HG03097 (cell line): Measurements from ENCODE around the gene KIAA1958.
"Not testable (repeated sequence)": the region's sequence is repeated elsewhere in the genome, so short reads cannot be mapped to it uniquely, and the experiment has no call there.

Experiments used
- ATAC-seq: cut with Tn5 transposase; IDR thresholded peaks from one replicate; pipeline ENCODE4 v1.9.1; 2021; ENCODE audit not compliant: unreplicated experiment, low FRiP score

KIAA1958 gene

DNA sequence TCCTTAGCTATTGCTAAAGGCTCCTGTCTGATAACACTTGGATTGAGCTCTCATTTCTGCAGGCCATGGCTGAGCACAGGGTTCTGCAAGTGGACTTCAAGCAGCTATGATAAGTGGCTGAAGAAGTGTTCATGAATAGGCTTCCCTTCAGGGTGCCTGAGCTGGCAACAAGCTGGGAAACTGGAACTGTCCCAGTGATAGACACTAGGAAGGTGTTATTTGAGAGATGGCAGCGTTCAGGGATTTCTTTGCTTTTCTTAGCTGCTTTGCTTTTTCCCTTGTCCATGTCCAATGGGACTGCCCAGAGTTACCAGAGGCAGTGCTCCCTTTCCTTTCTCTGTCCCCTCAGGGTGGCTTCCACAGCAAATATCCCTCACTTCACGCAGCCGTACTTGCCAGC is 155.5 kb downstream of the KIAA1958 start:
- no peak for ATAC-seq

DNA sequence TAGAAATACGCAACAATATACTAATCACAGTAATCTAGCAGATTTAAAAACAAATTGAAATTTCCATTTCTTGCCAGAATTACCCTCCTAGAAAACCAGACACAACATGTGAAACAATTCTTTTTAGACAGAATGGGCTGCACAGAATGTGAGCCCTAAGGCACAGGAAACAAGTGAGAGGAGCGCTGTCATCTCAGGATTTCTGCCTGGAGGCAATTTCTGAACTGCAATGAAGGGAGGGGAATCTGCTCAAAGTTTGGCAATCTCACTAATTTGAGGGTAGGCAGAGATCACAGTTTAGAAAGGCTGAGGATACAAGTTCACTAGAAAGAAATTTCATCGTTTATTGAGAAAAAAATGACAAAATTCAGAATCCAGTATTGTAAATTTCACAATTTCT is 161.0 kb downstream of the KIAA1958 start:
- no peak for ATAC-seq

DNA sequence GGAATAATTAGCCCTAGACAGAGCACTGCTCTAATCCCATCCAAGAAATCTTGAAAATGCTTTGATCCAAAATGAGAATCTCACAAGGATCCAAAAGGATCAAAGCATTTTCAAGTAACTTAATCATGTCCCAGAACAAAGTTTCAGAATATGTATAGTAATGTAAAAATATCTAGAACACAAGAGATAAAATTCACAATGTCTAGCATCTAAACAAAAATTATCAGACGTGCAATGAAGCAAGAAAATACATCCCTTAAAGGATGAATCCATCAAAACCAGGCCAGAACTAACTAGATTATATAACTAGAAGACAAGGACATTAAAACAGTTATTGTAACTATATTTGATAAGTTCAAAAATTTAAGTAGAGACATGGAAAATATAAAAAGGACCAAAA is 162.0 kb downstream of the KIAA1958 start:
- no peak for ATAC-seq

DNA sequence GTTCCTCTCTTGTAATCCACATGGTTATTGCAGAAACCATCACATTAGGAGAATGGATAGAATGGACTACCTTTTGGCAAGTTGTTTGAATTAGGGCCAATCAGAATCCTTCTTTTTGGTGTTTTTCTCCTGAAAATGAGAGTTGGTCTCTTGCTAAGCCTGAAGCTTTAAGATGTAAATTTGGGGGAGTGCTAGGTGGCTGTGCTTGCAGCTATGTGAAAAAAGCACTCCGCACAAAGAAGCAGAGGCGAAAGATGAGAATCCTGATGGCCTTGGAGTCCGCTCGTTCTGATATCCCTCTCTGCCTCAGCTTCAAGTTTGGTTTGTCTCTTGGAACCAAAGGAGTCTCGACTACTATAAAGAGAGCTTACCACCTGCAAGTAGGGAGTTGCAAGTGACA is 167.7 kb downstream of the KIAA1958 start:
- no peak for ATAC-seq

DNA sequence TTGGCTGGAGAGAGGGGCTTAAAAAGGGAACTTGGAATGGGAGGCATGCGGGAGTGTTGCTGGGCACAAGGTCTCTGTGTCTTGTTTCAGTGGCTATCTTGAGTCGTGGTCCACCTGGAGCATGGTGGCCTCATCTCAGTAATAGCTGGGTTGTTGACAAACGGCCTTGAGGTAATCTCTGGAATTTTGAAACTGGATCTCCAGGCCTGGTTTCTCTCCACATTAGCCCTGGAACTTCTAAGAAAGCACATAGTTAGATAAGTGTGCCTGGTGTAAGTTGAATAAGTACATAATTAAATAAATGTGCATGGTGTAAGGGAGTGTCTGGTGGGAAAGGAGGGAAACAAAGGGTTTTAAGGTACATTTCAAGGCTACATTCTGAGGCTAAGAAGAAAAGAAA is 169.0 kb downstream of the KIAA1958 start:
- no peak for ATAC-seq

DNA sequence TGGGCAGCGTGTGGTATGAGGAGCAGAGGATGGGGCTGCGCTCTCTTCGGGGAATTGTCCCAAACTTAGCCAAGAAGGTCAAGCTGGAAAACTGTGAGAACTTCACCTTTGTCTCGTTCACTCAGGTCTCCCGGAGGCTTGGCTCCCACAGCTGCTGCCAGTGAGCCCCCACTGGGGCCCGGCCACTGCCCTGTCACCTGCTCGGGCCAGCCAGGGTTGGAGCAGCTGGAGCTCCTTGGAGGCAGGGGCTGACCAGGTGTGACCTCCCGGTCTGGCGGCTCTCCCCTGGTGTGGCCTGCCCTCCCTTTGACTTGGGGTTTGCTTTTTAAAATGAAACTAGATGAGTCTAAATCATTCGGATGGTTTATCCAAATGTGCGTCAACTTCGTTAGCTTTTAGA is 173.3 kb downstream of the KIAA1958 start:
- ATAC-seq: no peak

DNA sequence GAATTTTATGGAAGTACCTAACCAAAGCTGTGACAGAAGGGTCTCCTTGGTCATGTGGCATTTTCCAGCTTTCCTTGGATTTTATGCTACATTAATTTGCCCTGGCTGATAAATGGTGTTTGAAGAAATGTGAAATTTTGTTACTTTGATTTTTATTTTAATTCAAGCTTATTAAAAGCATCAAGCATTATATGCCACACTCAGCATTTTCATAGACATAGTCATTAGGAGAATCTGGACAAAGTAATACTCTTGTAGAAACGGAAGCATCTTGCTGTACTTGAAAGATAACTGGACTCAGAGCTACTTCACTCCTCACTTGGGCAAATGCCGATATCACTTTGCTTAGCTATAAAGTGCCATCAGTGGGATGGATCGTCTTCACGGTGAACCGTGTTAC is 177.1 kb downstream of the KIAA1958 start:
- ATAC-seq: no peak

DNA sequence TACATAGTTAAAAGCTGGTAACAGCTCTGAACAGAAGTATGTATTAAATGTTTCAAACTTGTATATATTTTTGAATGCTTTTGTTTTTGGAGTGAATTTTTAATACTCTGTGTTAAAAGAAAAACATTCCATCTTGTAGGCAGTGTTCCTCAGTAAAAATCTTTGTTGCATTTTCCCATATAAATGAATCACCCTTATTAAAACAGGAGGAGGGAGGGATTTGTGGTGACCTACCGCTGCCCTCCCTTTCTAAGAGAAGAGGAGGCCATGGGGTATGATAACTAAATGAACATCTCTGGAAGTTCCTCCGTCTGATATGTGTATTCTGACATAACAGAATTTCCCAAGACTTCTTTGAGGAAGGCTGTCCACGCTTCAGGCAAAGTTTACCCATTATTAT is 177.9 kb downstream of the KIAA1958 start:
- no peak for ATAC-seq

DNA sequence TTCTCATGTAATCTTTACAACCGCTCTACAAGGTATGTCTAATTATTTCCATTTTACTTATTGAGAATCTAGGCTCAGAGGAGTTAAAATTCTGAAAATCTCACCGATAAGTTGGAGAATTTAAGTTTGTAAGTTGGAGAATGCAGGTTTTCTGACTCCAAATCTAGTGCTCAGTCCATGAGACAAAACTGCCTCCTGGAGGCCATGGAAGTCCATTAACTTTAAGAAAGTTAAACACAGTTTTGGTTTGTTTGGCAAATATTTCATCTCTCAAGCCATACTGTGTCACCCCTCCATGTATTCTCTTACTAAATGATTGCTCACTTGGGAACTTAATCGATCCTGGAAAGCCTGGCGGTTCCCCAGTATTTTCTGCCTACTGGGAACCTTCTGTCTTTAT is 178.7 kb downstream of the KIAA1958 start:
- ATAC-seq: no peak

DNA sequence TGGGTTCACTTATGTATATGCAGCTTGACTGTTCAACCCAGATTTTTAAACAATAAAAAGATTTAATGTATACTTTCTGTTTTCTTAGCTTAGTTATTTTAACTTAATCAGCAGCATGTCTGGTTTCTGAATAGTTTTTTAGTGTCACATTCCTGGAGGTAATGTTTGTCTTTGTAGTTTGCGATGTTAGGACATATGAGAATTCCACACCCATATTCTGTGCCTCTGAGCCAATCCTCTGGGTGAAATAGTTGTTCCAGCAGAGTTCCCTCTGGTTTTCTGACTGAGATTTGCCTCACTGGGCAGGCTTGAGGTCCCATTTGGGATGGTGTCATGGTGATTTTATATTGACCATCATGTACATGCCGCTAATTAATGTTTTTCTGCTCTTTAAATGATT is 182.7 kb downstream of the KIAA1958 start:
- ATAC-seq: no peak

DNA sequence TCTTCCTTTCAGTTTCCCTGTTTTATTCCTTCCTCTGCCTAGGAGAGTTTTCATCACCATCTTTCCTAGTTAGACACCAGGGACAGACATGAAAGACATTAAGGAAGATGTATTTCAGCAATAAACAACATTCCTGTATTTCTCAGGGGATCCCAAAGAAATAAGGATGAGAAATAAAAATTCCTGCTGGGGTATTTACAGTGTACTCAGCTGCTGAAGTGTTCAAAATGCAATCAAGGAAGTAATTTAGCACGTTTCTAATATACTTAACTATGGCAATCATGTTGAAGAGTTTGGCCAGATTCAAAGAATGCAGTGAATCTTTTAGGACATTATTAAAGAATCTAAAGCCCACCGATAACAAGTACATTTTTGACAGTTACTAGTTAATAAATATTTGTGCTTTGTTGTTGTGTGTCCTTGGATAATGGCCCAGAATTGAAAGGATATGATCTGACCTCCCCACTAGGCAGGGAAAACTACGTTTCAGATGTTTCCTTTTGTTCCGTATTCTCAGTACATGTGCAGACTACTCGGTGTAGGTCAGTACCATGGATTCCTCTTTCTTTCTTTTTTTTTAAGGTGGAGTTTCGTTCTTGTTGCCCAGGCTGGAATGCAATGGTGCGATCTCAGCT is 184.5 kb downstream of the KIAA1958 start:
- ATAC-seq: no peak

DNA sequence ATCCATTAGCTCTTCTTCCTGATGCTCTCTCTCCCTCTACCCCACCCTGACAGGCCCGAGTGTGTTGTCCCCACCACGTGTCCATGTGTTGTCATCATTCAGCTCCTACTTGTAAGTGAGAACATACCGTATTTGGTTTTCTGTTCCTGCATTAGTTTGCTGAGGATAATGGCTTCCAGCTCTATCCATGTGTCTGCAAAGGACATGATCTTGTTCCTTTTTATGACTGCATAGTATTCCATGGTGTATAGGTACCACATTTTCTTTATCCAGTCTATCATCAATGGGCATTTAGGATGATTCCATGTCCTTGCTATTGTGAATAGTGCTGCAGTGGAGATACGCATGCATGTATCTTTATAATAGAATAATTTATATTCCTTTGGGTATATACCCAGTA is 186.6 kb downstream of the KIAA1958 start:
- not testable (repeated sequence) for ATAC-seq

DNA sequence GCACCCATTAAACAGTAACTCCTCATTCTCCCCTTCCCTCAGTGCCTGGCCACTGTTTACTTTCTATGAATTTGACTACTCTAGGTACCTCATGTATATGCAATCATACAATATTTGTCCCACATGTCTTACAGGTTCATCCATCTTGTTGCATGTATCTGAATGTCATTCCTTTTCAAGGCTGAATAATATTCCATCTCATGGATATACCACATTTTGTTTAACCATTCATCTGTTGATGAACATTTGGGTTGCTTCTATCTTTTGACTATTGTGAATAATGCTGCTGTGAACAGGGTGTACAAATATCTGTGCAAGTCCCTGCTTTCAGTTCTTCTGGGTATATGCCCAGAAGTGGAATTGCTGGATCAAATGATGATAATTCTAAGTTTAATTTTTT is 190.4 kb downstream of the KIAA1958 start:
- no peak for ATAC-seq

DNA sequence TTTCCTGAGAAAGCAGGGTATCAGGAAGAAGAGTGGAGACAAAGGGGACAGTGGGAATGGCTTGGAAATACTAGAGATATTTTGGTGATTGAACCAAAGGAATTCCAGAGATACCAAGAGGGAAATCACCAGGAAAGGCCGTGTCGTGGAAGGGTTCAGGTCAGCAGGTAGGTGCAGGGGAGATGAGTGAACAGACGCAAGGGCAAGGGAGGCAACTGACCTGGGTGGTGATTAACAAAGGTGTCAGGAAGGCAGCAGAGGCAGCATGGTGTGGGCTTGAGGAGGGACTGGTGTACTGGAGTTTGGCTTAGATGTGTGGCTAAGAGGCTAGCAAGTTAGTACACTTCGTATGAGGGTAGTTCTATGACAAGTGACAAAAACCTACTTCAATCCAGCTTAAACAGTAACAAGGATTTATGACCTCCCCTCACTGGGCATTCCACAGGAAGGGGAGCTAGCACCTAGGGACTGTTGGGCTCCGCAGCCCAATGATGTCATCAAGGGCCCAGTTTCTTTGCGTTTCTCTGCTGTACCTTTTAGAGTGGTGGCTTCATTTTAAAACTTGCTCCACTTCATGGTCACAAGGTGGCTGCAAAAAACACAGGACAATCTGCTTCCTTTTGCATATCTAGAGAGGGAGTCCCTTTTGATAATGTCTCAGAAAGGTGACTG is 194.2 kb downstream of the KIAA1958 start:
- ATAC-seq: no peak

DNA sequence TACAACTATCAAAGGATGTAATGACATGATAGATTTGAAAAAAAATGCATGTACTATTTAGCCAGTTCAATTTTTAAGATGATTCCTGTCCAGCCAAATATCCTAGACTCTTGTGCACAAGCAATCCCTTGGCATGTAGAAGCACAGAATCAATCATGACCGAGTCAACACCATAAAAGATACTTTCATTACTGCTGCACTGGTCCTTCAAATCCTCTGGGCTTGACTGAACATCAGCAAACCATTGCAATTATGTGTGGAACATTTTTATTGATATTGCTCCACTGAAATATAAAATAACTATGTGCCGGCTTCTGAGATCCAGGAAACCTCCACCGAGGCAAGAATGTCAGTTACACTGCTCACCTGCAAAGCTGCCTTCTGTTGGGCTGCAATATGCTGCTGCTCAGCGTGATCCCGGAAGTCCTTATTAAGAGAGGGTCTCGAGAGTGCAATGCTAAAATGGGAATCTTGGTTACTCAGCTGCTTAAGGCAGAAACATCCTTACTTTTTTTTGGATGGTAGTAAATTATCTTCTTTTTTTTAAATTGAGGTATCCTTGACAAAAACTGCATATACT is 202.6 kb downstream of the KIAA1958 start:
- ATAC-seq: no peak

DNA sequence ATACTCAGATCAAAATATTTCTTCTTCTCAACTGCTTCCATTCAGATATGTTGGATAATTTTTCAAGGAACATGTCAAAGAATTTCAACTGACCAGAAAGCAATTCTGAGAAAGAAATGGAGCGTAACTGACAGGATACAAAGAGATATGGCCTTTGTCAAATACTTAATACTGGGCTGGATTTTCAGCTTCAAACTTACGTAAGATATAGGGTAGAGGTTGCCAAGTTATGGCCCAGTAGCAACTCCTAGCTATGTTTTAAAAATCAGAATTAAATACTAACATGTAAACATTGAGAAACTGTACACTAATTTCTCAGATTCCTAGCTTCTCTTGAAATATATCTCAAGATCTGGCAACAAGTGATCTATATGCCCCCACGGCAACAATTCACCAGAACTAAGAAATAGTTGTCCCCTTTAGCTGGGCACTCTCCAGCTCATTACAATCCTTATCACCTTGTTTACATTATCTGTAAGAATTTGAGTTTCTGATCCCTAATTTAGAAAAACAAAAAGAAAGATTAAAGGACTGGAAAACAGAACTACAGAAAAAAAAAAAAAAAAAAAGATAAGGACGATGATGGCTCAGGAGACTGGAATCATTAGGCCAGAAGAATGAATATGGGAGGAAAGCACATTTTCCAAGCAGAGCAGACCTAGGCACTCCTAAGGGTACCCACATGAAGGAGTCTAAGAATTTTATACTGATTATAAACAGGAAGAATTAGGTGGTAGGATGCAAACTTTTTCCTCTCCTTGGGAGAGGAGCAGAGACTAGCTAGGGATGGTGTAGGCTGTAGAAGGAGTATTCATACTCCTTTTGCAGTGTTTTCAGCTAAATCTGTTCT is 208.3 kb downstream of the KIAA1958 start:
- ATAC-seq: no peak

DNA sequence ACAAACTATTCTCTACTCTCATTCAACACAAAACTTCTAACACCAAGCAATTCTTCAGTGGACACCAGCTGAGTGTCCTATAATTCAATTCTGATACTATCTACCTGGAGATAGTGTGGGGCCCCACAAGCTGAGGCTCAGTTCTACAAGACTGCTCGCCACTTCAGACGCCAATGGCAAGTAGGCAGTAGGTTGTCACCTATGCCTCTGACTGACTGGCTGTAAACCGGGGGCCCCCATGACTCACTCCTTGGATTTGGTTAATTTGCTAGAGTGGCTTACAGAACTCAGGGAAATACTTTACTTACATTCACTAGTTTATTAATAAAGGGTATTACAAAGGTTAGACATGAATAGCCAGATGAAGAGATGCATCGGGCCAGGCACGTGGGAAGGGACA is 209.8 kb downstream of the KIAA1958 start:
- no peak for ATAC-seq

DNA sequence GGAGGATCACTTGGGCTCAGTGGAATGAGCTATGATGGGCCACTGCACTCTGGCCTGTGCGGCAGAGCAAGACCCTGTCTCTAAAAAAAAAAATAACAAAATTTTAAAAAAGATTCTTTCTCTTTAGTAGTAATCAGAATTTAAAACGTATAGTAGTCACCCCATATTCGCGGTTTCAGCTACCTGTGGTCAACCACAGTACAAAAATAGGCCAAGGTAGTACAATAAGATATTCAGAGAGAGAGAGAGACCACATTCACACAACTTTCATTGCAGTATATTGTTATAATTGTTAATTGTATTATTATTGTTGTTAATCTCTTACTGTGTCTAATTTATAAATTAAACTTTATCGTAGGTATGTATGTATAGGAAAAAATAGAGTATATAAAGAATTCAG is 212.6 kb downstream of the KIAA1958 start:
- no peak for ATAC-seq

DNA sequence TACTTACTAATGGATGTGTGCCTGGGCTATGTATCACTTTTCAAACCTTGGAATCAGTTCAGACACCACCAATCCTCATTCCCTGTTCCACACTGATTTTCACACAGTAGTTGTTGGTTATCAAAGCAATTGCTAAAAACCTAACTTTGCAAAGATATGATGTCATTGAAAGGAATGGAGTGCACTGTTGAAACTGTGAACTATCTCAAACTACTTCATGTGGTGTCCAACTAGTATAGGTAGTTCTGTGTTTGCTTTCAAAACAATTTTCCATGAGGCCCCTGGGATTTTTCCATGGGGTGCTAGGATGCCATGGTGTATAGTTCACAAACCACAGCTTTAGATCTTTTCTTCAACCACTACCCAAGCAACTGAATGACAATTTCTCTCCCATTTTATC is 213.5 kb downstream of the KIAA1958 start:
- ATAC-seq: no peak

DNA sequence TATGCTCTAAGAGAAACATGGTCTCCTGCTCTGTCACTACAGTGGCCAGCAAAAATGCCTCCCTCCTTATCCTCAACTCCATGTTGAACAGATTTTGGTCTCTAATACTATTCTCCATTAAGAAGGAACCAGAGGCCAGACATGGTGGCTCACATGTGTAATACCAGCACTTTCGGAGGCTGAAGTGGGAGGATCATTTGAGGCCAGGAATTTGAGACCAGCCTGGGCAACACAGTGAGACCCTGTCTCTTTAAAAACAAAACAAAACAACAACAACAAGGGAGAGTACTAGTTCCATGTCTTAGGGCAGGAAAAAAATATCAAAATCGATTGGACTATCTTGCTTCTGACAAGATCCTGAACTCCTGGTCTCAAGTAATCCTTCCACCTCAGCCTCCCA is 216.7 kb downstream of the KIAA1958 start:
- ATAC-seq: no peak

DNA sequence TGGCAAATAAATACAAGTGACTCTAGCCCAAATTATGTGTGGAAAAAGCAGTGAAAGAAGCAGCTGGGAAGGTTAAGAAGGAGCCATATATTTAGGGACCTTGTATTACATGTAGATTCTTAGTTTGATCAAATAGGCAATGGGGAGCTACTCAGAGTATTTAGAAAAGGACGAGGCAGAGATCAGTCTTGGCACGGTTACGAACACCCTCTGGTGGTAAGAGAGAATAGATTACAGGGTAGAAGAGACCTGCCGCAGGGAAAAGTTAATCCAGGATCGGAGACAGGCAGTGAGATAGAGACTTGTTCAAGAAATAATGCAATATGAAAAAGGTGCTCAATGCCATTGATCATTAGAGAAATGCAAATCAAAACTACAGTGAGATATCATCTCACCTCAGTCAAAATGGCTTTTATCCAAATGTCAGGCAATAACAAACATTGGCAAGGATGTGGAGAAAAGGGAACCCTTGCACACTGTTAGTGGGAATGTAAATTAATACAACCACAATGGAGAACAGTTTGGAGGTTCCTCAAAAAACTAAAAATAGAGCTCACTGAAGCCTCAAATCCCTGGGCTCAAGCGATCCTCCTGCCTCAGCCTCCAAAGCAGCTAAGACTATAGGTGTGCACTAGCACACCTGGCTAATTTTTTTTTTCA is 219.3 kb downstream of the KIAA1958 start:
- ATAC-seq: no peak
